Mammary epithelial cell (primary cell): ENCODE measurements around the gene MPDU1.

Experiments used
- CTCF ChIP-seq, 2 donors: IDR thresholded peaks in 1 of 2; conservative IDR thresholded peaks in 1 of 2; 2 replicates each; pipeline ENCODE4 v1.5.1; 2011 to 2012; ENCODE audit warnings: inconsistent platforms in 2 of 2, low read length in 2 of 2, mild to moderate bottlenecking in 2 of 2, control low read depth in 1 of 2, low read depth in 1 of 2; ENCODE audit not compliant: insufficient read depth in 1 of 2; ENCODE audit errors: extremely low read depth in 1 of 2
- EZH2 ChIP-seq: IDR thresholded peaks from 2 replicates; pipeline ENCODE4 v1.6.1; 2012; ENCODE audit warnings: low read length, inconsistent platforms, borderline replicate concordance

- TF ChIP-seq CTCF (conservative IDR thresholded peaks at IDR 0.05 in 1 of 2, IDR thresholded peaks at IDR 0.05 in 1 of 2; ENCODE audit: extremely low read depth in 1 of 2, insufficient read depth in 1 of 2, low read depth in 1 of 2, low read length in 2 of 2) = no peak
- no peak for TF ChIP-seq EZH2
Observed at GRCh38 chr17:7631398-7632380, 48.0 kb downstream of the MPDU1 start.
